GM13977 (cell line): ENCODE results near the gene CRIM1.

Source experiments
- DNase-seq: peaks from one replicate; pipeline ENCODE4 v3.0.0; 2012; ENCODE audit warnings: low spot score
- CTCF ChIP-seq: IDR thresholded peaks from 2 replicates; pipeline ENCODE4 v1.5.1; 2012; ENCODE audit warnings: mild to moderate bottlenecking, control low read depth; ENCODE audit not compliant: insufficient read depth; ENCODE audit errors: extremely low read depth, missing control alignments
- in situ Hi-C: fragments of 300-500 bp; cut with MboI; formaldehyde crosslinking; loops from one replicate; pipeline ENCODE4 v1.12.0; 2022; ENCODE audit warnings: low sequenced_read_pairs, low pct_unique_long_range_greater_than_20kb, mixed read lengths, inconsistent platforms; ENCODE audit not compliant: unreplicated experiment

CRIM1 gene

GRCh38 chr2:36469710-36470109, 114.1 kb downstream of the CRIM1 start:
- no peak for TF ChIP-seq CTCF
- no peak for DNase-seq
- in situ Hi-C loops, result no loop called here

- in situ Hi-C loops, result no loop called here
- no peak for TF ChIP-seq CTCF
- DNase-seq, result no peak
Observed at GRCh38 chr2:36473230-36473629, 117.7 kb downstream of the CRIM1 start.

- no peak for TF ChIP-seq CTCF
- no peak for DNase-seq
- in situ Hi-C loops, result no loop called here
Observed at GRCh38 chr2:36476411-36476810, 120.8 kb downstream of the CRIM1 start.

- in situ Hi-C loops, result no loop called here
- DNase-seq, result no peak
- TF ChIP-seq CTCF, result no peak
Observed at GRCh38 chr2:36477315-36477714, 121.7 kb downstream of the CRIM1 start.

- in situ Hi-C loops, result no loop called here
Observed at GRCh38 chr2:36477746-36478145, 122.2 kb downstream of the CRIM1 start.

GRCh38 chr2:36478332-36478738, 122.8 kb downstream of the CRIM1 start:
- no peak for DNase-seq
- in situ Hi-C loops, result no loop called here
- no peak for TF ChIP-seq CTCF

More at GRCh38 chr2:36477746-36478145, 122.2 kb downstream of the CRIM1 start:
- no peak for DNase-seq
- TF ChIP-seq CTCF, result no peak

GRCh38 chr2:36478999-36479398, 123.4 kb downstream of the CRIM1 start:
- in situ Hi-C loops, result no loop called here
- TF ChIP-seq CTCF, result no peak
- DNase-seq, result no peak
